GM12801 (cell line): ENCODE measurements around the gene PLEKHG3.

ENCODE experiments used
- CTCF ChIP-seq: IDR thresholded peaks from one replicate; pipeline ENCODE4 v1.5.1; 2011; ENCODE audit warnings: control low read depth; ENCODE audit not compliant: insufficient read length; ENCODE audit errors: extremely low read depth

PLEKHG3 gene

DNA sequence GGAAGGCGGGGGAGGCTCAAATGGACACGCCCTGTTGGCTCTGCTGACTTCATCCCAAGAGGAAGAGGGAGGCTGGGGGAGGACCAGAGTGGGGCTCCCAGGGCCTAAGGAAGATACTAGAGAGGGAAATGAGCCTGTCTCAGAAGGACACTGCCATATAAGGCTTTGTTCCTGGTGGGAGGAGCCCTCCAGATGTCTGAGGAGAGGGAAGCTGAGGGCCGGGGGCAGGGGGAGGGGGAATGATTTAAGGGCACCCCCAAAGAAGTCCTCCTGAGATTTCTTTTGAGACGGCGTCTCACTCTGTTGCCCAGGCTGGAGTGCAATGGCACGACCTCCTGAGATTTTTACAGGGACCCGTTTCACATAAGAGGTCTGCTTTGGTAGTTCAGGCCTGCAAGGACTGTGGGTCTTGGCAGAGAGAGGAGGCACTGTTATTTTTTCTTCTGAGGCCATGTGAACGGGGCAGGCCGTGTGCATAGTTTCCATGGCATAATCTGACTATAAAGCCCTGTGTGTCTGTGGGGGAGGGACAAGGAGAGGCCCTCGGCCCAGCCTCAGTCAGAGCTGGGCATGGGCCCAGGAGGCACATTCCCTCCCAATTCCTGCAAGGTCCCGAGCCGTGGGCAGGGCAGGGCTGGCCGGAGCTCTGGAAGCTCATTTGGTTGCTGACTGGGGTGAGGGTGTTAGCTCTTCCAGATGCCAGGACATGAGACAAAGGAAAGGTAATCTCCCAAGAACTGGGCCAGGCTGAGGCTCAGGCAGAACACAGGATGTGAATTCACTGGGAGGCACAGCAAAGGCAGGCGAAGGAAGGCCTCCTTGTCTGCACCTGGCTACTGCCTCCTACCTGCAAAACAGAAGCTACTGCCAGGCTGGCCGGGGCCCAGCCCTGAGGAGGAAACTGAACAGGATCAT lies 22.2 kb upstream of the PLEKHG3 start:
- no peak for TF ChIP-seq CTCF

DNA sequence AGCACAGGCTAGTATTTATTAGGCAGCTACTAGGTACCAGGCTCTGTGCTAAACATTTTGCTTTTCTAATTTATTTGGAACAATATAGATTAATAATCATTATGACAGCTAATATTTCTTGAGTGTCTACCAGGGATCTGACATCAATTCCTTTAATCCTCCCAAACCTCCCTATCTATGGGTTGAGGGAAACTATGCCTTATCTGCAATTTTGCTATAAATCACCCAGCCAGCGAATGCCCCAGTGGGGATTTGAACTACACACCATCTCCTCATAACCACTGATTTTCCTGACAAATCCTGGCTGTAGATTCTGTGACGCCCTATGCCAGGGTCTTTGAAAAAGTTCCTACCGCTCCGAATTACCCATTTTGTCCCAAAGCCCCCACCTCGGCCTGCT lies 21.4 kb upstream of the PLEKHG3 start:
- no peak for TF ChIP-seq CTCF

- TF ChIP-seq CTCF: no peak
Measured at GRCh38 chr14:64683264-64683663, 21.0 kb upstream of the PLEKHG3 start.

GRCh38 chr14:64684091-64684490 lies 20.1 kb upstream of the PLEKHG3 start:
- no peak for TF ChIP-seq CTCF

- no peak for TF ChIP-seq CTCF
Measured at GRCh38 chr14:64685371-64686281, 18.6 kb upstream of the PLEKHG3 start.

GRCh38 chr14:64686282-64686615 lies 18.0 kb upstream of the PLEKHG3 start:
- TF ChIP-seq CTCF: no peak

DNA sequence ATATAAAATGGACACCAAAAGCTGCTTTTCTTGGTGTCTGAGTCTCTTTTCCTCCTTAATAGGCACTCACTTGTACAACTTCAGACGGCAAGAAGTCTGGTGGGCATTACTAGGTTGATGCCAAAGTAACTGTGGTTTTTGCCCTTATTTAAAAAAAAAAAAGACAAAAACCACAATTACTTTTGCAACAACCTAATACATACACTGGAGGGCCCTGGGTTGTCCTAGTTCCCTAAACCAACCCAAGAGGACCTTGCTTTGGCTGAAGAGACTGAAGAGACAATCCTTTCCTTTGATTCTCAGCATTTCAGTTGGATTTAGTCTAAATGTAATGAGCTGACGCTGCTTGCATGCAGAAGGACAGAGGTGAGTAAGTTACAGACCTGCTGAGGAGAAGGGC lies 16.2 kb upstream of the PLEKHG3 start:
- TF ChIP-seq CTCF: no peak
